HEK293 (cell line): ENCODE data around the gene NT5M.

Experiments
- CTCF ChIP-seq: fragments of 450-650 bp; formaldehyde crosslinking; IDR thresholded peaks from 2 replicates; pipeline ENCODE4 v1.5.1; 2016; ENCODE audit warnings: missing biosample characterization, missing genetic modification characterization
- ZNF114 ChIP-seq: fragments of 450-650 bp; formaldehyde crosslinking; IDR thresholded peaks from 2 replicates; pipeline ENCODE4 v1.5.0; 2017; ENCODE audit warnings: missing biosample characterization, missing genetic modification characterization

DNA sequence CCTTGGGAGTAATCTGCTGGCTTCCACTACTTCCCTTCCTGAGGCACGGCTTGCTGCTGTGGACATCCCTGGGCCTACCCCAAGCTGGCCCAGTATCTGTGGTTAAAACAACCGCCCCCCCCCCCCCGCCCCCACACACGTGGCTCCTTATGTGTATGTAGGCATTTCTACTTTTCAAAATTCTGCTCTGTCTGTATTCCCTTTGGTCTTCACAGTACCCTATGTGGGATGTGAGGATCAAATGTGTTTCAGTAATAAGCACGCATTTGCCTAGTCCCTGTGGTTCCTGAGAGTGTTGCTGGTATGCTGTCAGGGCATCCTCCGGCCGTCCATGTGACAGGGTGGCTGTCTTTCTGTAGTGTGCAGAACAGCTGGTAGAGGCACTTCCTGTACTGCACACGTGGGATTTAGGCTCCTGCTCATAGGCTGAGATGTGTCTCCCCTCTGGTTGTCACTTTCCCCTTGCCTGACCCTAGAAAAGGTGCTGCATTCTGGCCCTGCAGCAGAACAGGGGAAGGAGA lies 2.2 kb downstream of the NT5M start:
- TF ChIP-seq ZNF114 (no peak), CTCF (tag by site-specific recombination) (no peak)
